Right cardiac atrium (tissue), 5 donors: Measurements from ENCODE around the gene TSC22D4. TPM values are rescaled to one million over a fixed set of nuclear protein-coding genes. Genes with fewer than 3 reads are reported as not detected.

Experiments
- ATAC-seq, 2 donors: fragments of 200-7000 bp; cut with Tn5 transposase; one replicate each; pipeline versions ENCODE4 v1.8.0 to v1.9.1; 2020; ENCODE audit warnings: moderate library complexity in 2 of 2, mild to moderate bottlenecking in 1 of 2
- DNase-seq, 3 donors: peaks; one replicate each; pipeline ENCODE4 v3.0.0-alpha.2; 2020
- H3K27ac ChIP-seq: one replicate; pipeline ENCODE4 v1.5.1; 2013; ENCODE audit warnings: mild to moderate bottlenecking, low read length, control low read depth, moderate library complexity
- H3K27me3 ChIP-seq: one replicate; pipeline ENCODE4 v1.6.1; 2013; ENCODE audit not compliant: control insufficient read depth, insufficient read depth
- H3K4me1 ChIP-seq: one replicate; pipeline ENCODE4 v1.6.1; 2013; ENCODE audit warnings: low read length; ENCODE audit not compliant: control insufficient read depth, insufficient read depth
- H3K4me3 ChIP-seq: one replicate; pipeline ENCODE4 v1.5.1; 2013; ENCODE audit warnings: low read length, control low read depth
- H3K9me3 ChIP-seq: one replicate; pipeline ENCODE4 v1.6.1; 2013; ENCODE audit warnings: low read length; ENCODE audit not compliant: control insufficient read depth
- WGBS: extraction: QIAGEN DNeasy Blood & Tissue Kit; methylation state at CpG from one replicate; pipeline ENCODE4 v1.1.7; 2013; 5-methylcytosine and 5-hydroxymethylcytosine counted together
- intact Hi-C, 4 donors: fragments of 100-400 bp; cut with DNase I; formaldehyde crosslinking; loops; one replicate each; pipeline versions ENCODE4 v1.11.0 to v1.14.0; 2022 to 2023
- polyA plus RNA-seq: library from polyadenylated mRNA; stranded (reverse); fragments of 200-250 nt; gene quantifications from one replicate; pipeline ENCODE4 v1.2.3, GENCODE V29; 2013
- total RNA-seq, 4 donors: library from RNA; stranded (reverse); fragmentation: NEBNext Ultra II Directional; extraction: Animal tissue kit (Norgen Biotek cat#: 25700); gene quantifications; one replicate each; pipeline ENCODE4 v1.2.1, GENCODE V29; 2021
- donor health status: healthy with polysubstance abuse.
- donor health status: DM: no; HTN: yes; CAD: no.
- donor health status: DM: no; HTN: no; CAD: no.
- donor health status: DM: no; HTN: yes; CAD: no; lungs with severe emphysema.
- donor health status: DM: yes; HTN: yes; CAD: no.

TSC22D4 gene
- total and polyA plus RNA-seq, 5 donors = 36.7 to 63.6 (median 55.1) TPM

DNA sequence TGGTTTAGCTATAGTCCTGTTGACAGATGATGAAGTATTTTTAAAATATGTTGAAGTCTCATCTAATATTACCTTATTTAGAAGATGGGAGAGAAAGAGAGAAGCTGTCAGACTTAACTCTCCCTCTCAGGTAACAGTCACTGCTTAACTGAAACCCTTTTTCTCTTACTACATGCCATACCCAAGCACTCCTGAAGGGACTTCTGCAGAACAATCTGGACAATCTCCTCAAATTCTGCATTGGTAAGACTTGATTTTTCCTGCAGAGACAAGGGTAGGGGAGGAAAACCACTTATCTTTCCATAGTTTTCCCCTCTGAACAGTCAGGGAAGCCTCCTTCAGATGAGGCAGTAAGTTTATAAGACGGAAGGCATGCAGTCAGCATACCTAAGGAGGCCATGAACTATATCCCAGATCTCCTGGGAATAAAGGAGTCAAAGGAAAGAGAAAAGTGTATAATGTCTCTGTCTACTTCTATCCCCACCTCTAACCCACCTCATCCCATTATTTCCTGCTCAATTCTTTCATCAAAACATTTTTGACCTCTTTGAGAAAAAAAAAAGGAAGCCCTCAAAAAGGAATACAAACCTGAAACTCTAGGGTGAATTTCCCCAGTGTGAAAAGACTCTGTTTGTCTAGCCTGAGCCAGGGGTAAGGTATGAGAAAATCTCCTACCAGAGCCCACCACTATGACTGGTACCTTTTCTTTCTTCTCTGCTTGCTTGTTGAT, 59.9 kb downstream of the TSC22D4 start:
- ATAC-seq = no peak
- intact Hi-C loops = no loop called here
- Histone ChIP-seq H3K27ac (no peak overlapping the region), H3K9me3 (no peaks in the 10 kb centered on the region), H3K4me1 (no peaks in the 10 kb centered on the region), H3K4me3 (no peak overlapping the region), H3K27me3 (no peaks in the 10 kb centered on the region)
- DNase-seq = no peak
- WGBS = 93% methylated on average over 1 of the region's 1 CpG

Other genes starting within 250 kb of the TSC22D4 start
- gene SPDYE3, start 171.5 kb downstream of the TSC22D4 start, total RNA-seq = not detected
- 0.20 TPM for gene SPDYE3, start 171.5 kb downstream of the TSC22D4 start, polyA plus RNA-seq
- 10 to 100 TPM; 13.2 to 15.6 (median 13.7) TPM for gene PILRB, start 121.1 kb downstream of the TSC22D4 start, total RNA-seq
- 18.1 TPM for gene PILRB, start 121.1 kb downstream of the TSC22D4 start, polyA plus RNA-seq
- 1 to 10 TPM; 3.9 to 5.3 (median 4.9) TPM for gene PILRA, start 105.7 kb downstream of the TSC22D4 start, total RNA-seq
- 2.3 TPM for gene PILRA, start 105.7 kb downstream of the TSC22D4 start, polyA plus RNA-seq
- gene ZCWPW1, start 50.5 kb downstream of the TSC22D4 start, total RNA-seq = 1 to 10 TPM; 3.5 to 5.3 (median 4.4) TPM
- gene ZCWPW1, start 50.5 kb downstream of the TSC22D4 start, polyA plus RNA-seq = 4.9 TPM
- gene MEPCE, start 49.4 kb downstream of the TSC22D4 start, total RNA-seq = 10 to 100 TPM; 18.7 to 24.6 (median 23.2) TPM
- 20.4 TPM for gene MEPCE, start 49.4 kb downstream of the TSC22D4 start, polyA plus RNA-seq
- gene PPP1R35, start 42.7 kb downstream of the TSC22D4 start, total RNA-seq = 10 to 100 TPM; 14.8 to 17.7 (median 16.5) TPM
- gene PPP1R35, start 42.7 kb downstream of the TSC22D4 start, polyA plus RNA-seq = 20.3 TPM
- gene SPACDR, start 15.0 kb downstream of the TSC22D4 start, total RNA-seq = under 1 TPM in 1 of 4 donors, not detected in 3; 0.44 TPM
- 0.11 TPM for gene SPACDR, start 15.0 kb downstream of the TSC22D4 start, polyA plus RNA-seq
- 1 to 10 TPM in 1 of 4 donors, under 1 TPM in 3; 0.39 to 1.1 (median 0.65) TPM for gene NYAP1, start 4.7 kb upstream of the TSC22D4 start, total RNA-seq
- gene NYAP1, start 4.7 kb upstream of the TSC22D4 start, polyA plus RNA-seq = 0.79 TPM
- 10 to 100 TPM; 18.4 to 26.3 (median 23.1) TPM for gene AGFG2, start 60.0 kb upstream of the TSC22D4 start, total RNA-seq
- gene AGFG2, start 60.0 kb upstream of the TSC22D4 start, polyA plus RNA-seq = 17.3 TPM
- 1 to 10 TPM in 2 of 4 donors, under 1 TPM in 1, not detected in 1; 0.81 to 1.4 (median 1.3) TPM for gene SAP25, start 94.7 kb upstream of the TSC22D4 start, total RNA-seq
- 0.79 TPM for gene SAP25, start 94.7 kb upstream of the TSC22D4 start, polyA plus RNA-seq
- 10 to 100 TPM; 29.0 to 36.0 (median 32.4) TPM for gene LRCH4, start 106.9 kb upstream of the TSC22D4 start, total RNA-seq
- 33.4 TPM for gene LRCH4, start 106.9 kb upstream of the TSC22D4 start, polyA plus RNA-seq
- gene FBXO24, start 107.1 kb upstream of the TSC22D4 start, total RNA-seq = 1 to 10 TPM in 1 of 4 donors, under 1 TPM in 2, not detected in 1; 0.74 to 1.0 (median 0.76) TPM
- gene FBXO24, start 107.1 kb upstream of the TSC22D4 start, polyA plus RNA-seq = 0.27 TPM
- 10 to 100 TPM; 44.0 to 81.7 (median 57.4) TPM for gene PCOLCE, start 123.1 kb upstream of the TSC22D4 start, total RNA-seq
- gene PCOLCE, start 123.1 kb upstream of the TSC22D4 start, polyA plus RNA-seq = 41.2 TPM
- 10 to 100 TPM; 11.1 to 13.7 (median 11.9) TPM for gene MOSPD3, start 133.3 kb upstream of the TSC22D4 start, total RNA-seq
- 13.8 TPM for gene MOSPD3, start 133.3 kb upstream of the TSC22D4 start, polyA plus RNA-seq
- under 1 TPM in 3 of 4 donors, not detected in 1; 0.25 to 0.41 (median 0.26) TPM for gene TFR2, start 162.3 kb upstream of the TSC22D4 start, total RNA-seq
- 0.14 TPM for gene TFR2, start 162.3 kb upstream of the TSC22D4 start, polyA plus RNA-seq
- gene ACTL6B, start 177.2 kb upstream of the TSC22D4 start, total RNA-seq = not detected
- not detected for gene ACTL6B, start 177.2 kb upstream of the TSC22D4 start, polyA plus RNA-seq
- 100 to 1,000 TPM; 128 to 160 (median 132) TPM for gene GNB2, start 194.5 kb upstream of the TSC22D4 start, total RNA-seq
- gene GNB2, start 194.5 kb upstream of the TSC22D4 start, polyA plus RNA-seq = 115 TPM
- gene GIGYF1, start 215.0 kb upstream of the TSC22D4 start, total RNA-seq = 10 to 100 TPM; 26.7 to 39.6 (median 32.7) TPM
- 26.2 TPM for gene GIGYF1, start 215.0 kb upstream of the TSC22D4 start, polyA plus RNA-seq
- gene POP7, start 226.9 kb upstream of the TSC22D4 start, total RNA-seq = 10 to 100 TPM; 21.4 to 26.4 (median 24.2) TPM
- 37.2 TPM for gene POP7, start 226.9 kb upstream of the TSC22D4 start, polyA plus RNA-seq
- gene EPO, start 241.3 kb upstream of the TSC22D4 start, total RNA-seq = not detected
- not detected for gene EPO, start 241.3 kb upstream of the TSC22D4 start, polyA plus RNA-seq